Stimulated activated CD4-positive, alpha-beta T cell treated with anti-CD3 and anti-CD28 coated beads, Interleukin-15, amount 100 ng/mL, for 1 hour (primary cell): ENCODE data around the gene TFF2.
A peak's percentile ranks its signal among the peaks of the same experiment; 100 is the strongest.

ENCODE experiments used
- DNase-seq, 2 donors: peaks; one replicate each; pipeline ENCODE4 v3.0.0-alpha.2; 2020; ENCODE audit warnings: low read depth in 1 of 2, low spot score in 1 of 2

The TFF2 gene

DNA sequence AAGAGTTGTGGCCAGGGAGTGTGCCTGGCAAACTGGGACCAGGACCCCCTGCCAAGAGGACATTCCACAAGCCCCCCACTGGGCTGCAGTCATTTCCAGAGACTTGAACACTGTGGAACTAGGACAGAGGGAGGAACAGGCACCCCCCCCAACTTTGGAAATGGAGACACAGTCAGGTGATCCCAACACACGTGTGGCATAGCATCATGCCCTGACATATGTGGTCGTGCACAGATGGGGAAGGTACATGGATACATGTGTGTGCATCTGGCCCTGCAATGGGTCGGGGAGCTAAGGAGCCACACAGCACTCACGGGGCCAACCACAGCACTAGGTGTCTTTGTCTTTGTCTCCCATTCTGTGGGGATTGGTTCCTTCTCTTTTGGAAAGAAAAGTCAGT lies 28.9 kb downstream of the TFF2 start:
- DNase-seq, result no peak

GRCh38 chr21:42321231-42321630 lies 29.6 kb downstream of the TFF2 start:
- DNase-seq, result no peak

- DNase-seq, result no peak
Observed at GRCh38 chr21:42320791-42321190, 30.0 kb downstream of the TFF2 start.

DNA sequence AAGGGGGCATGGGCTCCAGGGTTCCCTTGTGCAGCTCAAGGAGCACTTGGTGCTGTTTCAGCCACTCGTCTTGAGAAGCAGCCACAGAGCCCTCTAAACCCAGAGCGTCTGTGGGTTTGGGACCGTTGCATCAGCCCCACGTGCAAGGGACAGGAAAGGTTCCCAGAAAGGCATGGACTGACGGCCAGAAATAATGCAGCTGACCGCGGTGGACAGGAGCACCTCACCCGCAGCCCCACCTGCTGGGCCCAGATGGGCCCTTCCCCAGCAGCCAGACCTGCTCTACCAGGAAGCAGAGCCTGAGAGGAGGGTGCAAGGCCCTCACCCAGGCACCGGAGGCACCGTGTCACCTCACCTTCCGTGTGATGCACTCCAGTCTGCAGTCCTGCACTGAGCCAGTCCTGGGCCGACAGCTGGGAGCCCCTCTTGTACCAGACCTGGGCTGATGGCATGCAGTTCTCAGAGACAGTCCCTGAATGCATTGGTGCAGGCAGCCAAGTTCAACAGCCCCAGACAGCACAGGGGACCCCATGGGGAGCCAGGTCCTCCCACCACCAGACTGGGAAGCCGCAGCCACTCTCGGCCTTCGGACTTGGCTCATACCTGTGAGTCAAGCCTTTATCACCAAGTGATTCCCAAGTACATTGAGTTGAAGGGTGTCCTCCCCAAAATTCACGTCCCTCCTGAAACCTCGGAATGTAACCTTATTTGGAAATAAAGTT lies 30.8 kb downstream of the TFF2 start:
- DNase-seq, result no peak

- no peak for DNase-seq
Observed at GRCh38 chr21:42319376-42319775, 31.4 kb downstream of the TFF2 start.

- DNase-seq, result no peak
Observed at GRCh38 chr21:42317826-42318746, 32.7 kb downstream of the TFF2 start.

- no peak for DNase-seq
Observed at GRCh38 chr21:42317341-42317741, 33.5 kb downstream of the TFF2 start.

DNA sequence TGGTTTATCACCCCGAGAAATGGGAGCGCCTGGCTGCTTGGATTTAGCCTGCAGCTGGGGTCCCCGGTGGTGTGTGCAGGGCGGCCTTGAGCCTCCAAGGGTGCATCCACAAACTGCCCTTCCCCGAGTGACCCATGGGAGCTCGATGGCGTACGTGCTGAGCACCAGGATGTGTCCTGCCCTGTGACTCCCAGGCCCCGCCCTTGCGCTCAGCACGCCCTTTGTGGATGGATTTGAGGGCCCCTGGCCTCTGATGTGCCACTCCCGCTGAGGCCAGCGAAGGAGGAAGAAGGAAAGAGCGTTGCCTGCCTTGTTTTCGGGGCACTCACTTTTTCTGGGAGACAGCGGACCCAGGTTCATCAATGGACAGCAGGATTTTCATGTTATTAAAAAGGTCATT lies 33.9 kb downstream of the TFF2 start:
- DNase-seq, result no peak

- DNase-seq, result no peak
Observed at GRCh38 chr21:42315296-42315891, 35.4 kb downstream of the TFF2 start, which contains the start of gene TFF3. Gene TFF3 (minus strand): TSS chr21:42315409. CDS start chr21:42315374, 35 bp downstream.

DNA sequence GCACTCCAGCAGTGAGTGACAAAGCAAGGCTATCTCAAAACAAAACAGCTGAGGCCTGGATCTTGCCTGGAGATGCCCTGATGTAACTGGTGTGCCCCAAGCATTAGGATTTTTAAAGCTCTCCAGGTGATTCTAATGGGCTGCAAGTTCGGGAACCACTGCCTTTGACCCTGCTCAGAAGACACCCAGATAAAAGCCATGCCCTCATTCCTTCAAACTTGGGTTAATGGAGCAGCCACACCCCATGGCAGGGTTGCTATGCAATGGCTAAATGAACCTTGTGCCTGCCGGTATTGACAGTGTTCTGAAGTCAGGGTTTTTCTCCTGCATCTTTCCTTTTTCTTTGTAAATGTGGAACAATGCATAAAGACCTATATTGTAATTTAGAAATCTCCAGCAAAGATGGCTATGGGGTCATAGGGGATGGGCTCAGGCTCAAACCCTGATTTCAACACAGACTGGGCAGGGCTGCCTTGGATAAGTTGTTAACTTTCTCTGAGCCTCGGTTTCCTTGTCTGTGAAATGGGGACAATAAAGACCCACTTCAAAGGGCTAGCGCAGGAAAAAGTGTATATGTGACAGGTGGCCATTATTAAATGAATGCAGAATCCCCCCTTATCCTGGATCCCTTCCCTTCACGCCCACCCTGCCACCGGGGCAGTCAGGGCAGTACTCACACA lies 36.0 kb downstream of the TFF2 start:
- DNase-seq, result no peak

DNA sequence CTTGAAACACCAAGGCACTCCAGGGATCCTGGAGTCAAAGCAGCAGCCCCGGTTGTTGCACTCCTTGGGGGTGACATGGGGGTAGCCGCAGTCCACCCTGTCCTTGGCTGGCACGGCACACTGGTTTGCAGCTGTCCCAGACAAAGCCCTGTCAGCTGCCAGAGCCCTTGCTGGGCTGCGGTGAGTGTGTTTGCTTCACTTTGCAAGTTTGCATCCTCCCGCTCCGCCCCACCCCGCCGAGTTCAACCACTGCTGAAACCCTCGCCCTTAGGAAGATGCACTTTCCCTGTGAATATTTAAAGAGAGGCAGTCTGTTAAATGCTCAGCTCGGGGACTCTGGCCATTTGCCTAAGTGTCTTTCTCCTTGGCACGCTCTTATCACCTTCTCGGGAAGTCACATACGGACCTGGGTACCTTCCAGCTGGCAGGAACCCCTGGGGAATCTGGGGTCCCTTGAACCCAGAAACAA lies 37.3 kb downstream of the TFF2 start:
- no peak for DNase-seq

DNA sequence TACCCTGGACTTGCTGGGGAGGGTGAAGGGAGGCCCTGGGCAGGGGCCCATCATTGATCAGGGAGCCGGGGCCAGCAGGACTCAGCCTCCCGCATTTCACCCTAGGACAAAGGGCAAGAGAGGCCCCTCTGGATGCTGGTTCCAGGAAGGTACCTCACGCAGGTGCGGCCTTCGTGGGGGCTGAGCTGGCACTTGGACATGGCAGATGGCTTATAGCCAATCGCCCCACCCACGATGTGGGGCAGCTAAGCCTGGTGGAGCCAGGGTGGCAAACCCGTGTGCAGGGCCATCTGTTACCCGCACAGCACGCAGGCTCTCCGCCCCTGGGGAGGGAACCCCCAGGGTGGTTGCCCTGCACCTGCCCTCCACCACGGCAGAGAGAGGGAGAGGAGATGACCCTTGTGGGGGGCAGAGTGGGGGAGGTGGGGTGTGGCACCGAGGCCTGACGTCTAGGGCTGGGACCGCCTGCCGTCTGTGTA lies 38.1 kb downstream of the TFF2 start:
- DNase-seq, result no peak

GRCh38 chr21:42311816-42312625 lies 38.8 kb downstream of the TFF2 start:
- DNase-seq, result no peak

DNA sequence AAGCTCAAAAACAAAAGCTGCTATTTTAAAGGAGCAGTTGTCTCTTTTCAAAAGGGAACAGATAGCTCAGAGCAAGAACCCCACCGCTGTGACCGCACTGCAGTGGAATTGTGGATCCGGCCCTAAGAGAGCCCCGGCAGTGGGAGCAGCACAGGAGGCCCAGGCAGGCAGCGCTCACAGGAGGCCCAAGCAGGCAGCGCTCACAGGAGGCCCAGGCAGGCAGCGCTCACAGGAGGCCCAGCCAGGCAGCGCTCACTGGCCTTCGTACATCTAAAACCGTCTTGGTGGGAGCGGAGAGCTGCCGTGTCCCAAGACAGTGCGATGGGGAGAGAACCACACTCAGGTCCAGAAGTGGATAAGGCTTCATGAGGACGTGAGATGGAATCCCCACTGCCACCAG lies 39.6 kb downstream of the TFF2 start:
- no peak for DNase-seq

- no peak for DNase-seq
Observed at GRCh38 chr21:42310411-42311001, 40.3 kb downstream of the TFF2 start.

- DNase-seq, result peak; percentile 41 to 54
Observed at GRCh38 chr21:42309753-42310213, 41.0 kb downstream of the TFF2 start.

- DNase-seq, result no peak
Observed at GRCh38 chr21:42308914-42309752, 41.7 kb downstream of the TFF2 start.

GRCh38 chr21:42308161-42308913 lies 42.5 kb downstream of the TFF2 start:
- no peak for DNase-seq
